ENCODE results near the gene CNKSR1. TPM values are rescaled to one million over a fixed set of nuclear protein-coding genes. Genes with fewer than 3 reads are reported as not detected.
A peak's percentile ranks its signal among the peaks of the same experiment; 100 is the strongest.

CNKSR1 gene
- total and polyA plus RNA-seq, 2 of the 13 experiments (the other 11 are each of a cell fraction or from before 2014, with no cell fraction given): 3.4 to 8.9 TPM

DNA sequence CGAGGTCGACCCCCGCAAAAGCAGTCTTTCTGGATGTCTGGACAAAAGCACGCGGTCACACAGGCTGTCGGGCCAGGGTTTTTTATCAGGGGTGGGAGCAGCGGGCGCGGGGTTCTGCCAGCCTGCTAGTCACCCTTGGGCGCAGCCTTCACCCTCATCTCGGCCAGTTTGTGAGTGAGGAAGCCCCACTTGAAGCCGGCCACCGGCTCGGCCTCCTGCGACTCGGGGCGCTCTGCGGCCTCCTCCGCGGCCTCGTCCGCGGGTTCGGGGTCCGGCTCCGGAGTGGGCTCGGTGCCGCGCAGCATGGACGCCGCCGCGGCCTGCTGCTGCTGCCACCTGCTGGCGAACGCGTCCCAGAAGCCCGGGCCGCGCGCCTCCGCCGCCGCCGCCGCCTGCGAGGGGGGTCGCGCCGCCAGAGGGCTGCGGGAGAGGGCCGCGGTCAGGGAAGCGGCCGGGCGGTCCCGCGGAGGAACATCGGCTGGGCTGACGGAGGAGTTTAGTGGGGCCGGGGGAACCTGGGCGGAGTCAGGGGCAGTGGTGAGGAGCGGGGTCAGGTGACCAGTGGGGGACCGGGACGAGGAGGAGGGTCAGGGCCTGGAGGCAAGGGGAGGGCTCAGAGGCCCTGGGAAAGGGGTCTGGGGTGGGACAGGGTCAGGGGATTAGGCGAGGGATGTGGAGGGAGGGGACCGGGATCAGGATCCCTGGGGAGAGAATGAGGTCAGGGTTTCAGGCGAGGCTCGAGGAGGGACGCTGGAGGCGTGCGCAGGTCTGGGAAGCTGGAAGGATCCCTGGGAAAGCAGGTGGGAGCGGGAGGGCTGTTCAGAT is 13.0 kb upstream of the CNKSR1 start (continued):
- TF ChIP-seq, protein P1, sequence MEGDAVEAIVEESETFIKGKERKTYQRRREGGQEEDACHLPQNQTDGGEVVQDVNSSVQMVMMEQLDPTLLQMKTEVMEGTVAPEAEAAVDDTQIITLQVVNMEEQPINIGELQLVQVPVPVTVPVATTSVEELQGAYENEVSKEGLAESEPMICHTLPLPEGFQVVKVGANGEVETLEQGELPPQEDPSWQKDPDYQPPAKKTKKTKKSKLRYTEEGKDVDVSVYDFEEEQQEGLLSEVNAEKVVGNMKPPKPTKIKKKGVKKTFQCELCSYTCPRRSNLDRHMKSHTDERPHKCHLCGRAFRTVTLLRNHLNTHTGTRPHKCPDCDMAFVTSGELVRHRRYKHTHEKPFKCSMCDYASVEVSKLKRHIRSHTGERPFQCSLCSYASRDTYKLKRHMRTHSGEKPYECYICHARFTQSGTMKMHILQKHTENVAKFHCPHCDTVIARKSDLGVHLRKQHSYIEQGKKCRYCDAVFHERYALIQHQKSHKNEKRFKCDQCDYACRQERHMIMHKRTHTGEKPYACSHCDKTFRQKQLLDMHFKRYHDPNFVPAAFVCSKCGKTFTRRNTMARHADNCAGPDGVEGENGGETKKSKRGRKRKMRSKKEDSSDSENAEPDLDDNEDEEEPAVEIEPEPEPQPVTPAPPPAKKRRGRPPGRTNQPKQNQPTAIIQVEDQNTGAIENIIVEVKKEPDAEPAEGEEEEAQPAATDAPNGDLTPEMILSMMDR (CRISPR knock-in tag; IDR thresholded peaks at IDR 0.05): peak; percentile 68
- peak; percentile 58; the same call in 1 of the 2 replicates for TF ChIP-seq SRY (CRISPR knock-in tag; IDR thresholded peaks at IDR 0.05)
- peak; percentile 44; the same call in 1 of the 2 replicates for TF ChIP-seq TMF1 (CRISPR knock-in tag; IDR thresholded peaks at IDR 0.05; ENCODE audit: low read depth)
- no peak for TF ChIP-seq TEAD3 (CRISPR knock-in tag; optimal IDR thresholded peaks at IDR 0.05; ENCODE audit: borderline replicate concordance)
- peak; percentile 69; the same call in 1 of the 2 replicates for TF ChIP-seq ARNT2 (CRISPR knock-in tag; IDR thresholded peaks at IDR 0.05; ENCODE audit: low read depth)
- 0 out of 2 replicates have a peak, but pooled peaks have one; percentile 46 for TF ChIP-seq NRL (CRISPR knock-in tag; IDR thresholded peaks at IDR 0.05; ENCODE audit: borderline replicate concordance)

- in situ Hi-C loops (cut with HindIII; ENCODE audit: extremely low pct_ligation_motif_present, low pct_unique_long_range_greater_than_20kb): loop anchor here (10.0 kb wide), 1 partner anchor 270 kb away; no protein-coding TSS in a partner anchor
- H3K36me3 ChIP-seq (replicated peaks in 1 of 2; ENCODE audit: control insufficient read depth in 1 of 2, insufficient read depth in 2 of 2, low read length in 2 of 2): no peaks in the 10 kb centered on the region
- peaks cover 40% of the 10 kb centered on the region for H3K4me1 ChIP-seq (ENCODE audit: insufficient read depth, low read length)
- BruUV-seq (replicated peaks): no TSS peak
- peaks cover 8 to 43% of the 10 kb centered on the region in 2 experiments; a peak in 4 of 5 replicates for H3K27me3 ChIP-seq (ENCODE audit: control insufficient read depth in 1 of 2, insufficient read depth in 2 of 2, low read length in 2 of 2)
- DNase-seq (ENCODE audit: low spot score) (no peak), ATAC-seq (no peak), FAIRE-seq (no peak)
- H3K79me2 ChIP-seq (ENCODE audit: insufficient read depth, low read length): peaks cover 2% of the 10 kb centered on the region
- peak overlapping the region; percentile 39; the same call in 1 of the 2 replicates for H3K9ac ChIP-seq (ENCODE audit: insufficient read depth, low read depth, low read length)
- no peaks in the 10 kb centered on the region for H3K9me3 ChIP-seq (ENCODE audit: low read length)
- TF ChIP-seq, protein P2, sequence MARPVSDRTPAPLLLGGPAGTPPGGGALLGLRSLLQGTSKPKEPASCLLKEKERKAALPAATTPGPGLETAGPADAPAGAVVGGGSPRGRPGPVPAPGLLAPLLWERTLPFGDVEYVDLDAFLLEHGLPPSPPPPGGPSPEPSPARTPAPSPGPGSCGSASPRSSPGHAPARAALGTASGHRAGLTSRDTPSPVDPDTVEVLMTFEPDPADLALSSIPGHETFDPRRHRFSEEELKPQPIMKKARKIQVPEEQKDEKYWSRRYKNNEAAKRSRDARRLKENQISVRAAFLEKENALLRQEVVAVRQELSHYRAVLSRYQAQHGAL (CRISPR knock-in tag; IDR thresholded peaks at IDR 0.05; ENCODE audit: not compliant biosample characterization): no peak
- no peak for TF ChIP-seq ZNF496 (CRISPR knock-in tag; IDR thresholded peaks at IDR 0.05; ENCODE audit: insufficient replicate concordance)
- TF ChIP-seq MAZ (IDR thresholded peaks at IDR 0.05; ENCODE audit: borderline replicate concordance, low read depth, low read length): no peak
- TF ChIP-seq MAZ (CRISPR knock-in tag; IDR thresholded peaks at IDR 0.05; ENCODE audit: low read depth): no peak
- H3K4me3 ChIP-seq (replicated peaks in 1 of 3; ENCODE audit: insufficient read depth in 1 of 3, low read depth in 2 of 3, low read length in 3 of 3): peak overlapping the region; percentile 50 to 76 (median 64); a peak in 4 of 6 replicates
- CTCF ChIA-PET (ENCODE audit: low intra/inter-chr PET ratio, low total read pairs): interaction anchor here (1.7 to 2.0 kb wide), 2 partner anchors 60 to 69 kb away, joined by 6 to 11 read pairs; partner anchors contain the start of gene CEP85
- intact Hi-C loops (cut with micrococcal nuclease; ENCODE audit: unreplicated experiment): loop anchor here (5.0 kb wide), 2 partner anchors 53 to 128 kb away; partner anchors contain the start of gene PDIK1L
- H4K20me1 ChIP-seq (ENCODE audit: insufficient read depth, low read length): no peaks in the 10 kb centered on the region
- H2AFZ ChIP-seq (ENCODE audit: low read length): no peak overlapping the region
- WGBS (ENCODE audit: low lambda C conversion rate): 45% methylated on average over 19 of the region's 19 CpGs
- POLR2A ChIA-PET: no interaction called here
- peak overlapping the region; percentile 89 for H3K4me2 ChIP-seq (ENCODE audit: low read depth, low read length)
- no peak overlapping the region for H3K27ac ChIP-seq (ENCODE audit: extremely low read length, insufficient read depth, low read length)
Measured at GRCh38 chr1:26164861-26165842, 12.1 kb upstream of the CNKSR1 start.

Data from HepG2 (cell line).